HG03439 (cell line): ENCODE data around the gene PRKCA.
"Not testable (repeated sequence)": the region's sequence is repeated elsewhere in the genome, so short reads cannot be mapped to it uniquely, and the experiment has no call there.

Experiments used
- ATAC-seq: cut with Tn5 transposase; IDR thresholded peaks from one replicate; pipeline ENCODE4 v1.9.1; 2021; ENCODE audit warnings: mild to moderate bottlenecking, moderate library complexity; ENCODE audit not compliant: unreplicated experiment

The PRKCA gene

GRCh38 chr17:66584927-66585326, 282.5 kb downstream of the PRKCA start:
- ATAC-seq: no peak

GRCh38 chr17:66585472-66585871, 283.1 kb downstream of the PRKCA start:
- no peak for ATAC-seq

DNA sequence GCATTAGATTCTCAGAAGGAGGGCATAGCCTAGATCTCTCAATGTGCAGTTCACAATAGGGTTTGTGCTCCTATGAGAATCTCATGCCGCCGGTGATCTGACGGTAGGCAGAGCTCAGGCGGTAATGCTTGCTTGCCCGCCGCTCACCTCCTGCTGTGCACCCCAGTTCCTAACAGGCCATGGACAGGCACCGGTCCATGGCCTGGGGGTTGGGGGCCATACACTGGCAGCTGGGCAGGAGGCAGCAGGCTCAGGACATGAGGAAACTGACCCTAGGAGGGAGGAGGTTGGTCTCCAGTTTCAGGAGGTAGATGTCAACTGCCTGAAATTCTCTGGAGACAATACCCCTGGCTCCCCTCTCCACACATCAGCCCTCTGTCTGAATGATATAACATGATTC, 287.5 kb downstream of the PRKCA start:
- ATAC-seq: no peak

DNA sequence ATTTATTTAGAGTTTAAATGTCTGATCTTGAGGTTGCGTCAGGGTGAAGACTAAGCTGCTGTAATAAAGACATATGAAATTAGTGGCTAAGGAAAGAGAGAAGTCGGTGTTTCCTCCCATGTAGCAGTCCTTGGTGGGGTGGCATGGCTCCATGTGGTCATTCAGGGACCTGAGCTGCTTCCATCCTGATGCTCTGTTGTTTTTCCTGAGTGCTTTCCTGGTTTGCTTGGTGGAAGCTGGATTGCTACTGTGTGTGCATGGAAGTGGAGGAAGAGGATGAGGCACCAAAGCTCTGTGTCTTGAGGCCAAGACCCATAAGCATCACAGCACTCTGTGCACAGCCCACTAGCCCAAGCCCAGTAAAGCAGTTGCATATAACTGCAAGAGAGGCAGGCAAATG, 290.7 kb downstream of the PRKCA start:
- ATAC-seq: no peak

- no peak for ATAC-seq
Observed at GRCh38 chr17:66595893-66596292, 293.5 kb downstream of the PRKCA start.

DNA sequence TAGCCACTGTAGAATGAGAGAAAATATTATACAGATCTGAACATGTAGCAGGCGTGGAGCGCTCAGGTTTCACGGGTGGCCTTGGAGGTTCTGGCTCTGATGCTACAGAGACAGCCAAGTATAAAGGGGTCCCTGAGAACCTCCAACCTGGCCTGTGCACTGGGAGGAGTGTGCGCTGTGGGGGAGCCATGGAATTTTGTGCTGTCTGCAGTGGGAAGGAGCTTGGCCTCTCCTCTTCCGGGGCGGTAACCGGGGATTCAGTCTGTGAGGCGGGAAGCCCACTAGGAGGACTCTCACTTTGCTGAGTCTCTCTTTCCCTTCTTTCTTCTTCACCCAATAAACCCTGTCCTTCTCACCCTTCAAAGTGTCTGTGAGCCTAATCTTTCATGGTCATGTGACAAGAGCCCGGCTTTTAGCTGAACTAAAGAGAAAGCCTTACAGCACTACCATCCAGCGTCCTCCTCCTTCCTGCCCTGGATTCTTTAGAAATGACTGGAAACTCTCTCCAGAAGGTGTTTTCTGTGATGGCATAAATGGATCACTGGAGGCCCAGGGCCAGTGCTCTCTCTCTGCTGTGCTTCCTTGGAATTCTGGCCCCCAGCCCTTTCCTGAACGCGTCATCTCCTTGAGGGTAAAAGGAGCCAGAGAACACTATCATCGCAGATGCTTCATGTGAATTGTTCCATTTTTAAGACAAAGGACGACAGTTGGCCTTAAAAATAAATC, 300.4 kb downstream of the PRKCA start:
- ATAC-seq: no peak

DNA sequence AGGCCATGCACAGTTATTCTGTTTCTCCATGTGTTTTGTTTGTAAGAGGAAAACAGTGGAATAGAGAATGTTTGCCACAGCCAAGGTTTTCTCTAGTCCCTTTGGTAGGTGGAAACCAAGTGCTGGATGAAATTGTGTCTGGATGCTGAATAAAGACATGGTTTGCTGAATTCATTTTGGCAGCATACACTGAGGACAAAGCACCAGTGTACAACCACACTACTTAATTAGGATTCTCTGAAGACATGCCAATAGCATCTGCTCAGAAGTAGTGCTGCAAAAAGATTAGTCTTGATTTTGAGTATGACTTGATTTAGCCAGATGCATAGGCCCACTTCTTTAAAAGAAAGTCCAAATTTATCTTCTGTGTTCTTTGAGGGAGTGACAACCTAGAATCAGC, 302.0 kb downstream of the PRKCA start:
- ATAC-seq: no peak

- no peak for ATAC-seq
Observed at GRCh38 chr17:66605541-66605940, 303.1 kb downstream of the PRKCA start.

DNA sequence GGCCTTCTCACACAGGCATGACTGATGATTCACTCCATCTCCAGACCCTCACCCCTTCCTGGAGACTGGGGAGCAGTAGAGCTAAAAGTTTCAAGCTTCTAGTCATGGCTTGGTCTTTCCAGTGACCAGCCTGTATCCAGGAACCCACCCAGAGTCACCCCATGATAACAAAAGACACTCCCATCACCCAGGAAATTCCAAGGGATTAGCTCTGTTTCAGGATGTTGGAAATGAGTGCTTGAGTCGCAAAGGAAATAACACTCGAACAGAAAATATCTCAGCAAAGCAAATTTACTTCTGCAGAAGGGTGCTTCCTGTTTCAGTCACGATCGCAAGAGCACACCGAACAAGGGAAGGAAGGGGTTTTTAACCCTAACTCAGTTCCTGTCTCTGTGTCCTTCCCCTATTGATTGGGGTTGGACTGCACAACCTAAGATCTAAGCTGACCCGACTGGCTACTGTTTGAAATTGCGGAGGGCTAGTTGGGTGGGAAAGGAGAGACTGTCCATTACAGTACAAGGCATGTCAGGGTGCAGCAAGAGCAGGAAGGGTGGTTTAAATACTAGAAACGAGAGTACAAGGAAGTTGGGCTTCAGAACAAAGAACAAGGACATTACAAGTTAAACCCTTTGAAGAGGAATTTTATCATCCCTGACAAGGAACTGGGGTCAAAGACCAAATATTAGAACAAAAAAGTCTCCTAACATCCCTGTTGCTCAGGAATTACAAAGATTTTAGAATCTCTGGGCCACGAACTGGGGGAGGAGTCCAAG, 308.1 kb downstream of the PRKCA start:
- ATAC-seq: no peak

DNA sequence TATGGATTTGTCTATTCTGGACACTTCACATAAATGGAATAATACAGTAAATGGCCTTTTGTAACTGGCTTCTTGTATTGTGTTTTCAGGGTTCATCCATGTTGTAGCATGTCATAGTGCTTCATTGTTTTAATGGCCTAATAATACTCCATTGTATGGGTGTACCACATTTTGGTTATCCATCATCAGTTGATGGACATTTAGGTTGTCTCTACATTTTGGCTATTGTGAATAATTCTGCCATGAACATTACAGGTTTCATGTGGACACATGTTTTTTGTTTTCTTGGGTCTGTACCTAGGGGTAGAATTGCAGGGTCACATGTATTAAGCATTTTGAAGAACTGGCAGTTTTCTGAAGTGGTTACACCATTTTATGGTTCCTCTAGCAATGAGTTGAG, 309.0 kb downstream of the PRKCA start:
- no peak for ATAC-seq

DNA sequence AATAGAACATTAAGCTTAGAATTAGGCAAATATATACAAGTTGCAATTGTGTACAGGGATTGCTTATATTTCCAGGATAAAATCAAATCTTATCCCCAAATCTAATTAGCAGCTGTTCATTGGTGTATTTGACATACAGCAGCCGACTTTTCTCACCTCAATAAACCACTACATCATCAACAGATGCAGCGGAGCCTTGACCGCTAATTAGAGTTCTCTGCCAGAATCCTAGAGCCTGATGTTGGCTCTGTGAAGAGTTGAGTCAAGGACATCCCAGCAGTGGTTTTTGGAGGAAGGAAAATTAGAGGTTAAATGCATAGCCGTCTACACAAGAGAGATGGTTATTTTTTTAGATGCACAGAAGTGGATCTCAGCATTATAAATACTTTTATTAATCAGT, 310.6 kb downstream of the PRKCA start:
- no peak for ATAC-seq

DNA sequence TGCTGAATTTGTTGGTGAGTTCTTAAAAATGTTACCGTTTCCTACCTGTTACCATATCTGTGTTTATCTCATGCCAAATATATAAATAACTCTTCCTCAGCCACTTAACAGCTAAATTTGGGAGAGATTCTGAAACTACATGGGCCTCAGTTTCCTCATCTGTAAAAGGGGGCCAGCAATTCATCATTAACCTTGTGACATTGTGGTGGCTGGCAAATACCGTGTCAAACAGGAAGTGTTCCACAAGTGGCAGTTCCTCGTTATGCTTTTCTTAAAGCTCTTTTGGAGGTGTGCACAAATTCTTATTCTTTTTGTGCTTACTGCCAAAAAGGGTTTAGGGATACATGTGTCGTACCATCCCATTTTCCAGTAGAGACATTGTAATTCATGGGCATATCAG, 312.1 kb downstream of the PRKCA start:
- ATAC-seq: no peak

GRCh38 chr17:66619206-66619605, 316.8 kb downstream of the PRKCA start:
- no peak for ATAC-seq

DNA sequence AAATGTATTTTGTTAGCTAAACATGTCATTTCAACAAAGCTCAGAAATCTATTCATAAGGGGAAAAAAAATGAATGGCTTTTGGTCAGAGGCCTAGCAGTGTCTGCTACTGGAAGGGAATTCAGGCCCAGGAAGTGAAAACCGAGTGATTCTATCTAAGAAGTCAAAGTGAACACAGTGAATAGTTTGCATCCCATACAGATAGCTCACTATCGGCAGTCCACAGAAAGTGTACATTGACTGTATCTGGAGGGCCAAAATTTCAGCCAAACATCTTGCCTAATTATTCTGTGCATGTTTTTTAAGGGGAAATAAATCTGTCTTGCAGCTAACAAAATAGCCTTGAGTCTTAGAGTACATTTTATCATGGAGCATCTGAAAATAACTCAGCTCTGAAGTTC, 318.1 kb downstream of the PRKCA start:
- no peak for ATAC-seq

DNA sequence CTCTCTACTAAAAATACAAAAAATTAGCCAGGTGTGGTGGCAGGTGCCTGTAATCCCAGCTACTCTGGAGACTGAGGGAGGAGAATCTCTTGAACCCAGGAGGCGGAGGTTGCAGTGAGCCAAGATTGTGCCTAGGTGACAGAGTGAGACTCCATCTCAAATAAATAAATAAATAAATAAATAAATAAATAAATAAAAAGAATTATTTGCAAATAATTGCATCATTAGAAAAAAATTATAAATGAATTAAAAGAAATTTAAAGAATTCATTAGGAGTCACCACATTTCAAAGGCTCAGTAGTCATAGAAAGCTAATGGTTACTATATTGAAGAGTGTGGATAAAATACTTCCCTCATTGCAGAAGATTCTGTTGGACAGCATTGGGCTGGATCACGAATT, 322.2 kb downstream of the PRKCA start:
- not testable (repeated sequence) for ATAC-seq

GRCh38 chr17:66625311-66625767, 322.9 kb downstream of the PRKCA start:
- ATAC-seq: no peak

- no peak for ATAC-seq
Observed at GRCh38 chr17:66627985-66628384, 325.6 kb downstream of the PRKCA start.

GRCh38 chr17:66629762-66630161, 327.3 kb downstream of the PRKCA start:
- no peak for ATAC-seq

DNA sequence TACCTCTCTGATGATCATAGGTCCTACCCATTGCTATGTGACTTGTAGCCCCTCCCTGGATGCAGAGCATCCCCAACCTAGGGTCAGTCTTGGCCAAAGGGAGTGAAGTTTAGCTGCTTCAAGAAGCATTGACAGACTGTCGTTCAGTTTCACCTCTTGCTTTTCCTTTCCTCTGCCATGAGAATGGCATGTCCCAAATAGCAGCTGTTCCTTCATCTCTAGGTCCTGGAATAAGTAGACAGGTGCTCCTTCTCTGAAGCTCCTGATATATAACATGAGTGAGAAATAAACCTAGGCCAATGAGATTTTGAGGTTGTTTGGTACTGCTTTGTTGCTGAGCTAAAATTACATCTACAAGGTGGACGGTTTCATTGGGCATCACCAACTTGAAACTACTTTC, 328.0 kb downstream of the PRKCA start:
- ATAC-seq: no peak

- ATAC-seq: no peak
Observed at GRCh38 chr17:66630828-66631472, 328.5 kb downstream of the PRKCA start.

GRCh38 chr17:66632731-66633130, 330.3 kb downstream of the PRKCA start:
- no peak for ATAC-seq
